ENCODE results near the gene ATP8B1.

Gene ATP8B1

GRCh38 chr18:57715671-57716070, 87.4 kb downstream of the ATP8B1 start:
- DNase-seq, result no peak

- no peak for DNase-seq
Measured at GRCh38 chr18:57715073-57715472, 88.0 kb downstream of the ATP8B1 start.

GRCh38 chr18:57710226-57710625, 92.9 kb downstream of the ATP8B1 start:
- DNase-seq, result no peak

GRCh38 chr18:57709335-57709734, 93.8 kb downstream of the ATP8B1 start:
- DNase-seq, result no peak

GRCh38 chr18:57708288-57708687, 94.8 kb downstream of the ATP8B1 start:
- DNase-seq, result no peak

- DNase-seq, result no peak
Measured at GRCh38 chr18:57705832-57706595, 97.1 kb downstream of the ATP8B1 start.

DNA sequence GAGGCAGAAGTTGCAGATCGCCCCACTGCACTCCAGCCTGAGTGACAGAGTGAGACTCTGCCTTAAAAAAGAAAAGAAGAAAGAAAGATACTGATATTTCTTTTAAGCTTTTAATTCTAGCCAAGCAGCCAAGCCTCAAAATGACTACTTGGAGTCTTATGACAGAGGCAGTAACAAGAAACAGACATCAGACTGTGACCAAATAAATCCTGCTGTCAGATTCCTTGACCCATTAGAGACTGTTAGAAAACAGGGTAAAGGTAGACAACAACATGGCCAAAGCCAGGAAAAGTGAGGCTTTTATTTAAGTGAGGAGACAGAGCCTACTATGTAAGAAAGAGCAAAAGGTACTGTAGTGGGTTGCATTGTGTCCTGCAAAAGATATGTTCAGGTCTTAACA, 98.1 kb downstream of the ATP8B1 start:
- no peak for DNase-seq

- DNase-seq, result no peak
Measured at GRCh38 chr18:57698571-57699276, 104.4 kb downstream of the ATP8B1 start.

DNA sequence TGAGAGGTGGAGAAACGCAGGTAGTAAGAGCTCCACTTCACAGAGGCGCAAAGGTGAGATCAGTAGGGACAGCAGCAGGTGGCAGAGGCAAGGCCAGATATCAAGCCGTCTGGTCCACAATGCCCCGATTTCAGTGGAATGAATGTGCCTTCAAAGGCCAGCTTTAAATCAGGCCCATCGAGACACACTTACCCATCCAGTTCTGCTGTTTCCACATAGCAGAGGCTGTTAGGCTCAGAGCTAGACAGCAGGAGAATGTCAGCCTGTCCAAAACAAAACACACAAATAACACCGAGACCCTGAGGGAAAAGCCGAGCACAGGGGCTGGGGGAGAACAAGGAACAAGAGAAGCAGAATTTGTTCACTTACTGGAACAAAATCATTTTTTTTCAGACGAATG, 105.7 kb downstream of the ATP8B1 start:
- no peak for DNase-seq

GRCh38 chr18:57696271-57696670, 106.8 kb downstream of the ATP8B1 start:
- no peak for DNase-seq

- no peak for DNase-seq
Measured at GRCh38 chr18:57691363-57691762, 111.8 kb downstream of the ATP8B1 start.

DNA sequence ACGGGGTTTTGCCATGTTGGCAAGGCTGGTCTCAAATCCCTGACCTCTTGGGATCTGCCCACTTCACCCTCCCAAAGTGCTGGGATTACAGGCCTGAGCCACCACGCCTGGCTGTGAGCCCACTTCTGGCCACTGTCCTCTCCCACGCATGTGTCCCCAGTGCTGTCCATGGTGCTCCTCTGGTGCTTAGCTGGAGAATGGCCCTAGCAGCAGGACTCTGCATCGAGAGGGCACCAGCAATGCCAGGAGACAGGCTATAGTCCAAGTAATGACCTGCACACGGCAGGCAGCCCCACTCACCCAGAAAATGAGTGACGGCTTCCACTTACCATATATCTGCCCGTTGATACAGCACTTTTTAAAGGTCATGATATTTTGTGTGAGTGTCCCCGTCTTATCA, 115.1 kb downstream of the ATP8B1 start:
- DNase-seq, result no peak

- DNase-seq, result no peak
Measured at GRCh38 chr18:57683470-57683869, 119.6 kb downstream of the ATP8B1 start.

GRCh38 chr18:57677262-57678211, 125.6 kb downstream of the ATP8B1 start:
- DNase-seq, result no peak

- no peak for DNase-seq
Measured at GRCh38 chr18:57674891-57675290, 128.2 kb downstream of the ATP8B1 start.

GRCh38 chr18:57670046-57670445, 133.1 kb downstream of the ATP8B1 start:
- no peak for DNase-seq

DNA sequence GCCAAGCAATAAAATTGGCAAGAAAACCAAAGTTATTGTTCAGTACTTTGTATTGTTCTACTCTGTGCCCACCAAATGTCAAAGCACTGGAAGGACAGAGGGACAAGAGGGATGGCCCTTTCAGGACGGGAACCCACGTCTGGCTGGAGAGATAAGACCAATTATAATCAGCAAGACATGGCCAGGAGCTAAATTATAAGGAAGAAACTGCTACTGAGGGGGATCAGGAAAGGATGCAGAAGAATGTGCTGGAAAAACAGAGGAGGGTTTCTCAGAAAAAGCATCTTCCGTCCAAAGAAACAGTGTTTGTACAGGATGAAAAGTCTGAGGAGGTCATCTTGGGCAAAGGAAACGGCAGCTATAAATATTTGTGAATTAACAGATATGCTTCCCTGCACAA, 135.1 kb downstream of the ATP8B1 start:
- no peak for DNase-seq

- DNase-seq, result no peak
Measured at GRCh38 chr18:57666818-57667497, 136.2 kb downstream of the ATP8B1 start.

DNA sequence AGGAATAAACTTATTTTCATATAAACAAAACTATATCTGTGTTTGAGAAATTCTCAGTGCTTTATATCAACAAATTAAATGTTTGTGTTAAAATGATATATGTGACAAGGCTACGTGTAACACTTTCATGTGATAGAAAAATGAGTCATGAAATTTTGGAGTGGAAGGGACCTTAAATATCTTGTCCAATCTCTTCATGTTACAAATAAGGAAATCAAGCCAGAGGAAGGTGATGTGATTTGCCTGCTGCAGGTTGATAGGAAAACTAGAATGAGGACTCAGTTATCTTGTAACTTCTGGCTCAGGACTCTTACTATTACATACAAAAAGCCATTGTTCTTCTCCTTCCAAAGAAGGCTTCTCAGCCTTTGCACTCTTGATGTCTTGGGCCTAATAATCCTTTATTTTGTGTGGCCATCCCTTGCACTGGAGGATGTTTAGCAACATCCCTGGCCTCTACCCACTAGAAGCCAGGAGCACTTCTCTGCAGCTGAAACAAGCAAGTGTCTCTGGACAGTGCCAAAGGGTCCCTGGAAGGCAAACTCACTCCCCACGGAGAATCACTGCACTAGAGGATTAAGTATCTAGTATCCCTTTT, 138.4 kb downstream of the ATP8B1 start:
- DNase-seq, result no peak

DNA sequence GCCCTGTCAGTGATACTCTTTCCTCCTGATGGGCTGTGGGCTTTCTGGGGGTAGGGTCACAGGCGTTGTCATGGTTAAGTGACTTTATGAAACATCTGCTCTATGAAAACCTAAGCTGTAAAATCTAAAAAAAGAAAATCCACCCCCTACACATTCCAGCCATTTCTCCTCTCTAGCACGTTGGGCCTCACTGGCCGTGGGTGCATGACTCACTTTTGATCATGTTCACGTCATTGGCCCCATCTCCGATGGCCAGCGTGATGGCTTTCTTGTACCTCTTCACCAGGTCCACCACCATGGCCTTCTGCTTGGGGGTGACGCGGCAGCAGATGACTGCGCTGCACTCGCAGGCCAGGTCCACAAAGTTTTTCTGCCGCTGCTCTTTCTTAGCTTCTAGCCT, 142.2 kb downstream of the ATP8B1 start:
- DNase-seq, result no peak

DNA sequence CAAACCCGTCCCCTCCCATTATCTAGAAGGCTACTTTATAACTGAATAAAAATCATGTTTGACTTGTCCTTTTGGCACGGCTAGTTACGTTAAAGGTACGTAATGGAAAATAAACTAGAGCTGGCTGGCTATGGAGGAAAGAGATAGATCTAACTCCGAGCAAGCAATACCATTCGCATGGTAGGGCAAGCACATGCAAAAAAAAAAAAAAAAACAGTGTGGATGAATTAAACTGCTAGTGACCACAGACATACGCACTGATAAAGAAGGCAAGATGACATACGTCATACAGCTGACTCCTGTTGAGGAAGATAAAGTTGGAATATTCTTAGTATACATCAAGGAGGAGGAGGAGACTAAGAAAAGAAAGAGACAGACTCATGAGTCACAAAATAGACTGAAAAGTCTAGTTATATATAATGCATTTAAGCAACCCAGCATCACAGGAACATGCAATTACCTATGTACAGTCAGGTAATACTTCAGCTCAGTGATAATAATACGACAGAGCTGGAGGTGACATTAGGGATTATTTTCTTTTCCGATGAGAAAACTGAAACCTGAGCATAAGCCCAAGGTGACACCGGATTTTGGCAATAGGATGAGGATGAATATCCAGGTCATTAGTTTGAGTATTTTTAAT, 143.5 kb downstream of the ATP8B1 start:
- DNase-seq, result no peak

All from C1 segment of cervical spinal cord (tissue), 14 donors.